GM23248 (cell line): ENCODE results near the gene MXRA8. TPM values are rescaled to one million over a fixed set of nuclear protein-coding genes. Genes with fewer than 3 reads are reported as not detected.
A peak's percentile ranks its signal among the peaks of the same experiment; 100 is the strongest.

Source experiments
- DNase-seq: peaks from one replicate; pipeline ENCODE4 v3.0.0-alpha.2; 2015
- H2AFZ ChIP-seq: fragments of 200-600 bp; sonication (generic); 2 replicates; pipeline ENCODE4 v1.6.1; 2016; ENCODE audit warnings: antibody characterized with exemption
- H3F3A ChIP-seq: fragments of 200-600 bp; sonication (generic); 2 replicates; pipeline ENCODE4 v1.6.1; 2016; ENCODE audit warnings: mild to moderate bottlenecking, antibody characterized with exemption, mixed run types; ENCODE audit not compliant: insufficient read depth
- H3K27ac ChIP-seq: fragments of 200-600 bp; sonication (generic); 2 replicates; pipeline ENCODE4 v1.5.1; 2016; ENCODE audit warnings: mild to moderate bottlenecking
- H3K27me3 ChIP-seq: fragments of 200-600 bp; sonication (generic); replicated peaks from 2 replicates; pipeline ENCODE4 v1.6.1; 2016; ENCODE audit warnings: mild to moderate bottlenecking; ENCODE audit not compliant: insufficient read depth
- H3K36me3 ChIP-seq: fragments of 200-600 bp; sonication (generic); 2 replicates; pipeline ENCODE4 v1.6.1; 2016; ENCODE audit warnings: low read depth, mild to moderate bottlenecking
- H3K4me1 ChIP-seq: fragments of 200-600 bp; sonication (generic); 2 replicates; pipeline ENCODE4 v1.6.1; 2016; ENCODE audit warnings: mild to moderate bottlenecking; ENCODE audit not compliant: insufficient read depth
- H3K4me2 ChIP-seq: fragments of 200-600 bp; sonication (generic); one replicate; pipeline ENCODE4 v1.6.1; 2016; ENCODE audit warnings: mild to moderate bottlenecking; ENCODE audit not compliant: unreplicated experiment
- H3K4me3 ChIP-seq: fragments of 200-600 bp; sonication (generic); 2 replicates; pipeline ENCODE4 v1.5.1; 2016; ENCODE audit warnings: mild to moderate bottlenecking
- H3K79me2 ChIP-seq: fragments of 200-600 bp; sonication (generic); 2 replicates; pipeline ENCODE4 v1.6.1; 2016; ENCODE audit warnings: mild to moderate bottlenecking; ENCODE audit not compliant: insufficient read depth
- H3K9ac ChIP-seq: fragments of 200-600 bp; sonication (generic); 2 replicates; pipeline ENCODE4 v1.6.1; 2016; ENCODE audit warnings: mild to moderate bottlenecking
- H3K9me2 ChIP-seq: fragments of 200-600 bp; sonication (generic); 2 replicates; pipeline ENCODE4 v1.6.1; 2016; ENCODE audit warnings: mixed run types, mild to moderate bottlenecking, moderate library complexity; ENCODE audit not compliant: insufficient read depth
- H3K9me3 ChIP-seq: fragments of 200-600 bp; sonication (generic); one replicate; pipeline ENCODE4 v1.6.1; 2017; ENCODE audit warnings: low read depth
- H4K20me1 ChIP-seq: fragments of 200-600 bp; sonication (generic); 2 replicates; pipeline ENCODE4 v1.6.0; 2016; ENCODE audit not compliant: insufficient read depth
- EZH2 ChIP-seq: fragments of 200-600 bp; sonication (generic); IDR thresholded peaks from 2 replicates; pipeline ENCODE4 v1.6.1; 2018; ENCODE audit warnings: antibody characterized with exemption, mild to moderate bottlenecking; ENCODE audit not compliant: insufficient read depth, poor library complexity, severe bottlenecking
- EZH2phosphoT487 ChIP-seq: fragments of 200-600 bp; sonication (generic); IDR thresholded peaks from 2 replicates; pipeline ENCODE4 v1.6.1; 2018; ENCODE audit warnings: antibody characterized with exemption, moderate library complexity, mild to moderate bottlenecking, low read depth; ENCODE audit not compliant: insufficient read depth
- WGBS, 2 experiments: methylation state at CpG; one replicate each; pipeline ENCODE4 v1.1.6; 2015 to 2017; ENCODE audit warnings: low lambda C conversion rate in 2 of 2, low coverage in 1 of 2; ENCODE audit errors: missing lambda C conversion rate in 2 of 2; 5-methylcytosine and 5-hydroxymethylcytosine counted together
- in situ Hi-C: fragments of 300-500 bp; cut with MboI; formaldehyde crosslinking; loops from 2 replicates; pipeline ENCODE4 v1.15.0; 2020
- polyA plus RNA-seq: library from polyadenylated mRNA; unstranded; fragments of >200 nt; fragmentation: Nextera tagmentation; extraction: Ambion mirVana; gene quantifications from 2 replicates; pipeline ENCODE4 v1.2.1, GENCODE V29; 2016
- total RNA-seq: library from RNA; depleted of rRNA; stranded (reverse); fragments of >200 nt; shearing (Covaris generic); gene quantifications from 2 replicates; pipeline ENCODE4 v1.2.3, GENCODE V29; 2014

MXRA8 gene
- total and polyA plus RNA-seq, 2 experiments from 2014 or later: 584 to 1,228 TPM

DNA sequence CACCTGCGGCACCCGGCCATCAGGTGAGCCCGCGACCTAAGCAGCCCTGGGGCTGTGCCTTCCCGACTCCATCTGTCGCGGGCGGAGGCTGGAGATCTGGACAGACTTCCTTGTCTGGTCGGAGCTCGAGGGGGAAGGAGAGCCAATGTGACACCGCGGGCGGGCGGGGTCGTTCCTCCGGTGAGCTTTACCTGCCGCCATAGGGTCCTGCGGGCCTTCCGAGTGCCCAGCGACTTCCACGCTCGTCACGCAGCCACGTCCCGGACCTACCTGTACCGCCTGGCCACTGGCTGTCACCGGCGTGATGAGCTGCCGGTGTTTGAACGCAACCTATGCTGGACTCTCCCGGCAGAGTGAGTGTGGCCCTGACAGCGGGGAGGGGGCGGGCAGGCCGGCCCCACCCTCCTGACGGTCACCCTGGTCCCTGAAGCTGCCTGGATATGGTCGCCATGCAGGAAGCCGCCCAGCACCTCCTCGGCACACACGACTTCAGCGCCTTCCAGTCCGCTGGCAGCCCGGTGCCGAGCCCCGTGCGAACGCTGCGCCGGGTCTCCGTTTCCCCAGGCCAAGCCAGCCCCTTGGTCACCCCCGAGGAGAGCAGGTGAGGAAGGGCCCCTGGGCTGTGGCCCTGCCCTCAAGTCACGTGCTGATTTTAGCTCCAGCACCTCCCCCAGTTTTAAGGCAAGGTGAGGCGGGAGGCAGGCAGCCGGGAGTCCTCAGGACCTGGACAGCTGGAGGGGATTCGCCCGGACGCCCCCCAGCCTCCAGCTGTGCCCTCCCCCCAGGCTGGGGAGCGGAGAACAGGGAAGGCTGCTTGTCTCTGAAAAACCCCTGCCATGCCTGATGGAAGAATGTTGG lies 48.9 kb downstream of the MXRA8 start:
- DNase-seq: peak; percentile 49
- Histone ChIP-seq H3K4me3 (peak overlapping the region; percentile 92), H3K27ac (peak overlapping the region; percentile 89), H3K4me1 (peaks cover 20% of the 10 kb centered on the region), H2AFZ (peak overlapping the region; percentile 57; the same call in 1 of the 2 replicates), H3K79me2 (peaks cover 58% of the 10 kb centered on the region), H3K27me3 (no peaks in the 10 kb centered on the region), H3K9ac (peak overlapping the region; percentile 97), H3K4me2 (peak overlapping the region; percentile 76), H4K20me1 (no peaks in the 10 kb centered on the region), H3K36me3 (peaks cover 11% of the 10 kb centered on the region; the same call in 1 of the 2 replicates), H3F3A (no peaks in the 10 kb centered on the region), H3K9me3 (no peaks in the 10 kb centered on the region), H3K9me2 (no peaks in the 10 kb centered on the region)
- in situ Hi-C loops: no loop called here
- TF ChIP-seq EZH2 (no peak), EZH2phosphoT487 (no peak)
- 43 to 47% methylated on average over 52 to 54 of the region's 57 CpGs for WGBS, 2 experiments

DNA sequence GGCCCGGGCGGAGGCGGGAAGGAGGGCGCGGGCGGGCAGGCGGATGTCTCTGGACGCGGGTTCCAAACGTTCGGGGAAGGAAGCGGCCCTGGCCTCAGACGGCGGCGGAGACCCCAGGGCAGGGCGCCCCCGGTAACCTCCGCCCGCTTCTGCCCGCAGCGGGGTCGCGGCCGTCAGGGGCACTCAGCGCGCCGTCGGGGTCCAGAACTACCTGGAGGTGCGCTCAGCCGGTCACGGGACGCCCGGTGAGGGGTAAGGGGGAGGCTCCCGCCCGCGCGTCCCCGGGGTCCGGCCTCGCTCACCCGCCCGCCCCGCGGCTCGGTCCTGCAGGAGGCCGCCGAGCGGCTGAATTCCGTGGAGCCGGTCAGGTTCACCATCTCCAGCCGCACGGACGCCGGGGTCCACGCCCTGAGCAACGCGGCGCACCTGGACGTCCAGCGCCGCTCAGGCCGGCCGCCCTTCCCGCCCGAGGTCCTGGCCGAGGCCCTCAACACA lies 49.6 kb downstream of the MXRA8 start:
- H3F3A ChIP-seq: no peaks in the 10 kb centered on the region
- H2AFZ ChIP-seq: peak overlapping the region; percentile 57
- no peaks in the 10 kb centered on the region for H3K27me3 ChIP-seq
- H3K79me2 ChIP-seq: peaks cover 58% of the 10 kb centered on the region
- no peaks in the 10 kb centered on the region for H4K20me1 ChIP-seq
- H3K36me3 ChIP-seq: peaks cover 11% of the 10 kb centered on the region; the same call in 1 of the 2 replicates
- H3K4me1 ChIP-seq: peaks cover 22% of the 10 kb centered on the region
- no peaks in the 10 kb centered on the region for H3K9me2 ChIP-seq
- peak overlapping the region; percentile 76 for H3K4me2 ChIP-seq
- WGBS, 2 experiments: 2 to 3% methylated on average over 29 to 59 of the region's 66 CpGs
- peak overlapping the region; percentile 92 for H3K4me3 ChIP-seq
- peak overlapping the region; percentile 89 for H3K27ac ChIP-seq
- peak overlapping the region; percentile 97 for H3K9ac ChIP-seq
- no peak for TF ChIP-seq EZH2phosphoT487
- no peak for TF ChIP-seq EZH2
- no peaks in the 10 kb centered on the region for H3K9me3 ChIP-seq
- in situ Hi-C loops: no loop called here
- peak; percentile 49 for DNase-seq

DNA sequence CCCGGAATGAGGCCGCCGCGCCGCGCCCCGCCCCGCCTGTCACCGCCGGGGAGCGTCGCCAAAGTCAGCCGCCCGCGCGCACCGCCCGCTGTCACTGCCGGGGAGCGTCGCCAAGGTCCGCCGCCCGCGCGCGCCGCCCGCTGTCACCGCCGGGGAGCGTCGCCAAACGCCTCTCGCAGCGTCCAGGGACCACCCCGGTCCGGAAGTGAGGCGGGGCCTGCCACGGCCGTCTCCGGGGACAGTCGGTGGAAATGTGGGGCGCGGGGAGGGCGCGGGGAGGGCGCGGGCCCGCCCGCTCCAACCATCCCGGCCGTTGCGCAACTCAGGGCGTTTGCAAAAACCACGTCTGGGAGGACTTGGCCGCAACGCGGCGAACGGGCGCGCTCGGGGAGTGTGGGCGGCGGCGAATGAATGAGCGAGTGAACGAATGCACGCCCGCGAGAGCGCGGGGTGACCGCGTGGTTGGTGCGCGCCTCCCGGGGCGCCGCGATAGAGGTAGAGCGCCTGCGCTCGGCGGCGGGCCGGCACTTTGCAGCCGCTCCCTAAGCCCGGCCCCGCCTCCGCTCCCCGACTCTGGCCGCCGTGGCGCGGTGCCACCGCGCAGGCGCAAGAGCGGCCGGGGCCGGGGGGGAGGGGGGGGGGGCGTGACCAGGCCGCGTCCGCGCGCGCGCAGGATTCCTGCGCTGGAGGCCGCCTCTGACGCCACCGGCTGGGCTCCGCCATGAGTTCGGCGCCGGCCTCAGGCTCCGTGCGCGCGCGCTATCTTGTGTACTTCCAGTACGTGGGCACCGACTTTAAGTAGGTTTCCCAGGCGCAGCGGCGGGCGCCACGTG lies 50.2 kb downstream of the MXRA8 start, which contains the start of the genes ACAP3 and PUSL1:
ACAP3 (minus strand) TSS at position 8 of the 833 bp plus-strand sequence. CDS start 115 bp downstream, outside the sequence.
PUSL1 (plus strand) TSS at position 675 of the 833 bp plus-strand sequence; CDS start at position 722, 47 bp downstream.
- peak within 1 kb of the TSS; percentile 67 for H2AFZ ChIP-seq
- peak within 1 kb of the TSS; percentile 85 for H3K4me2 ChIP-seq
- no peaks in the 10 kb centered on the region for H3K9me2 ChIP-seq
- H3K27me3 ChIP-seq: no peaks in the 10 kb centered on the region
- no peaks in the 10 kb centered on the region for H3K9me3 ChIP-seq
- peak within 1 kb of the TSS; percentile 89 for H3K27ac ChIP-seq
- peaks cover 60% of the 10 kb centered on the region for H3K79me2 ChIP-seq
- TF ChIP-seq EZH2: no peak
- TF ChIP-seq EZH2phosphoT487: no peak
- H3K36me3 ChIP-seq: peaks cover 7% of the 10 kb centered on the region; the same call in 1 of the 2 replicates
- H3K4me3 ChIP-seq: peak within 1 kb of the TSS; percentile 99
- H3K4me1 ChIP-seq: peaks cover 22% of the 10 kb centered on the region
- H3F3A ChIP-seq: no peaks in the 10 kb centered on the region
- DNase-seq: peak; percentile 98
- 1% methylated on average over 54 to 111 of the region's 131 CpGs for WGBS, 2 experiments
- in situ Hi-C loops: no loop called here
- H3K9ac ChIP-seq: peak within 1 kb of the TSS; percentile 97
- H4K20me1 ChIP-seq: no peaks in the 10 kb centered on the region

DNA sequence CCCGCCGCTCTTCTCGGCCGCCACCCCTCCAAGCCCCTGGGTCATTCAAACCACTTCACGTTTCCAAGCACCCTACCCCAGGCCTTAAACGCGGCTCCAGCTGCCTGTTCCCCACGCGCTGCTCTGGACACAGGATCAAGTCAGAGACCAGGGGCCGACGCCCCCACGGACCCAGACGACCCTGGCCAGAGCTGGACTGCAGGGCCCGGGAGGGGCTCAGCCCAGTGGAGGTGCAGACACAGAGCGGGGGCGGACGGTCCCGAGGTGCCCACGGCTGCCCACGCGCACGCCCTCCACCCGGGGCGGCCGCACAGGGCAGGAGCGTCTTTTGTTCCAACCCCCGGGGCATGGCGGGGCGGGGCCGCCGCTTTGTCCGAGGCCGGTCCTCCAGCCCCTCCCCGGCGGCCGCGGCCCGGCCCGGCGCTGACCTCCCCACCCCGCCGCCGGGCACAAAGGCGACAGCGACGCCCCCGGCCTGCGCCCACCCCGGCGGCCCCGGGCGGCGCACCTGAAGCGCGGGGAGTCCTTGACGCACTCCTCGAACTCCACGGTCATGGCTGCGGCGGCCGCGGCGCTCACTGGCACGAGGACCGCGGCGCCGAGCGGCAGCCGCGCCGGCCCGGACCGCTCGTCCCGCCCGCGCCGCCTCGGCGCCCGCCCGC lies 51.0 kb downstream of the MXRA8 start:
- Histone ChIP-seq H4K20me1 (no peaks in the 10 kb centered on the region), H3K4me1 (peaks cover 22% of the 10 kb centered on the region), H3K36me3 (peaks cover 4% of the 10 kb centered on the region; the same call in 1 of the 2 replicates), H3K27me3 (no peaks in the 10 kb centered on the region), H2AFZ (no peak overlapping the region), H3F3A (no peaks in the 10 kb centered on the region), H3K27ac (peak overlapping the region; percentile 79), H3K9me2 (no peaks in the 10 kb centered on the region), H3K4me2 (peak overlapping the region; percentile 85), H3K9ac (peak overlapping the region; percentile 97), H3K4me3 (peak overlapping the region; percentile 99), H3K9me3 (no peaks in the 10 kb centered on the region), H3K79me2 (peaks cover 64% of the 10 kb centered on the region)
- DNase-seq: peak; percentile 67
- WGBS, 2 experiments: 1 to 2% methylated on average over 26 to 57 of the region's 83 CpGs
- in situ Hi-C loops: no loop called here
- TF ChIP-seq EZH2phosphoT487 (no peak), EZH2 (no peak)
